Effector CD4-positive, alpha-beta T cell (primary cell): ENCODE measurements around the gene C16orf89.

Experiments used
- DNase-seq: peaks from one replicate; pipeline ENCODE4 v3.0.0-alpha.2; 2020

C16orf89 gene

GRCh38 chr16:5027575-5028235 lies 38.1 kb downstream of the C16orf89 start:
- no peak for DNase-seq

- no peak for DNase-seq
Observed at GRCh38 chr16:5027086-5027485, 38.7 kb downstream of the C16orf89 start.

GRCh38 chr16:5026664-5027063 lies 39.1 kb downstream of the C16orf89 start:
- DNase-seq = no peak

- DNase-seq = no peak
Observed at GRCh38 chr16:5025171-5025632, 40.6 kb downstream of the C16orf89 start.

- DNase-seq = no peak
Observed at GRCh38 chr16:5024632-5025031, 41.1 kb downstream of the C16orf89 start.

- DNase-seq = no peak
Observed at GRCh38 chr16:5022521-5022920, 43.2 kb downstream of the C16orf89 start.

GRCh38 chr16:5020551-5020950 lies 45.2 kb downstream of the C16orf89 start:
- no peak for DNase-seq

GRCh38 chr16:5019775-5020174 lies 46.0 kb downstream of the C16orf89 start:
- DNase-seq = no peak

GRCh38 chr16:5018793-5019192 lies 47.0 kb downstream of the C16orf89 start:
- DNase-seq = no peak

GRCh38 chr16:5017678-5017969 lies 48.1 kb downstream of the C16orf89 start:
- no peak for DNase-seq

GRCh38 chr16:5016967-5017677 lies 48.6 kb downstream of the C16orf89 start:
- no peak for DNase-seq

GRCh38 chr16:5015887-5016286 lies 49.9 kb downstream of the C16orf89 start:
- no peak for DNase-seq

- DNase-seq = no peak
Observed at GRCh38 chr16:5015351-5015750, 50.4 kb downstream of the C16orf89 start.

- DNase-seq = no peak
Observed at GRCh38 chr16:5012887-5013286, 52.9 kb downstream of the C16orf89 start.

GRCh38 chr16:5011637-5012036 lies 54.1 kb downstream of the C16orf89 start:
- no peak for DNase-seq

GRCh38 chr16:5010576-5011329 lies 55.0 kb downstream of the C16orf89 start:
- no peak for DNase-seq

GRCh38 chr16:5008311-5008731 lies 57.4 kb downstream of the C16orf89 start:
- no peak for DNase-seq

GRCh38 chr16:5007256-5007655 lies 58.5 kb downstream of the C16orf89 start:
- DNase-seq = no peak

- DNase-seq = no peak
Observed at GRCh38 chr16:5006348-5007193, 59.2 kb downstream of the C16orf89 start.

GRCh38 chr16:5005916-5006315 lies 59.8 kb downstream of the C16orf89 start:
- DNase-seq = no peak

GRCh38 chr16:5004311-5004710 lies 61.4 kb downstream of the C16orf89 start:
- no peak for DNase-seq

- no peak for DNase-seq
Observed at GRCh38 chr16:5003828-5004227, 61.9 kb downstream of the C16orf89 start.

- no peak for DNase-seq
Observed at GRCh38 chr16:5003211-5003610, 62.5 kb downstream of the C16orf89 start.
